ENCODE results near the gene CDC73.
"Not testable (repeated sequence)": the region's sequence is repeated elsewhere in the genome, so short reads cannot be mapped to it uniquely, and the experiment has no call there.

CDC73 gene

DNA sequence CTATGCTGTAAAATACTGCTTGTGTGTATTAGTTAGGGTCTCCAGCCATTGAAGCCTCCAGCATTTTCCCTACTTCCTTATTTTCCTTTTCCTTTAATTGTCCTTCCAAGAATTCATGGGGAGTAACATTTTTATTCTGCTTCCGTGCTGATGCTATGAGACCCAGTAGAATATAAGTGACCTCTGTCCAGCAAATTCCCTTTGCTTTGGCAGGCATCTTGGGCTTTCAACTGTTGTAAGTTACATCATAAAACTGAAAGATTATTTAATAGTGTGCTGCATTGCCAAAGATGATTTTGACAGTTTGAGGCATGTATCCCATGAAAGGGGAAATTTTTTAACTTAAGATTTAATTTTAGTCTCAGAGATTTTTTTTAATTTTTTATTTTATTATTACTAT lies 112.7 kb downstream of the CDC73 start:
- DNase-seq (ENCODE audit: low spot score): no peak

GRCh38 chr1:193237381-193237978 lies 115.6 kb downstream of the CDC73 start:
- DNase-seq (ENCODE audit: low spot score): no peak

DNA sequence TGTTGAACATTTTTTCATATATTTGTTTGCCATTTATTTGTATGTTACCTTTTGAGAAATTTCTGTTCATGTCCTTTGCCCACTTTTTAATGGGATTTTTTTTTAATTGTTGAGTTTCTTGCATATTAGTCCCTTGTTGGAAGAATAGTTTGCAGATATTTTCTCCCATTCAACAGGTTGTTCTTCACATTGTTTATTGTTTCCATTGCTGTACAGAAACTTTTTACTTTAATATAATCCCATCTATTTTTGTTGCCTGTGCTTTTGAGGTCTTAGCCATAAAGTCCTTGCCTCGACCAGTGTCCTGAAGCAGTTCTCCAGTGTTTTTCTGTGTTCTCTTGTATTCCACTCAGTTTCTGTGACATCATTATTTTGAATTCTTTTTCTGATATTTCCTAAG lies 118.8 kb downstream of the CDC73 start:
- DNase-seq (ENCODE audit: low spot score): no peak

GRCh38 chr1:193241132-193241827 lies 119.4 kb downstream of the CDC73 start:
- DNase-seq (ENCODE audit: low spot score): no peak

GRCh38 chr1:193242000-193242399 lies 120.2 kb downstream of the CDC73 start:
- no peak for DNase-seq (ENCODE audit: low spot score)

GRCh38 chr1:193249187-193249586 lies 127.4 kb downstream of the CDC73 start:
- DNase-seq (ENCODE audit: low spot score): no peak

GRCh38 chr1:193251950-193252349 lies 130.1 kb downstream of the CDC73 start:
- DNase-seq (ENCODE audit: low spot score): no peak

DNA sequence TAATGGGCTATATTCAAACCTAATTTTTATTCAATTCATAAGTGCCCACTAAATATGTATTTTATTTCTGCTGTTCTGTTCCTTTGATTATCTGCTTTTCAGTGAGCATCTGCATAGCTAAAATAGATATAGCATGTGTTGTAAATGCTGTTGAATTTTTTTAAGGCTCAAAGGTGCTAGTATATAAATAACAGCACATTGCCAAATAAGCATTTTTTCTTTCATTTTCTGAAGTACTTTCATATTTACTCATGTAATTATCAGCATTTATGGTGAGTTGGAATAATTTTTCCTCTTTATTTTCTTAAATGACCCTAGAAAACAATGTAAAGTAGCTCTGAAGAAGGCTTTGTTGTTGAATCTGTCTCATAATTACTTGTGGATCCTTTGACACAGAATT lies 134.2 kb downstream of the CDC73 start:
- no peak for DNase-seq (ENCODE audit: low spot score)

DNA sequence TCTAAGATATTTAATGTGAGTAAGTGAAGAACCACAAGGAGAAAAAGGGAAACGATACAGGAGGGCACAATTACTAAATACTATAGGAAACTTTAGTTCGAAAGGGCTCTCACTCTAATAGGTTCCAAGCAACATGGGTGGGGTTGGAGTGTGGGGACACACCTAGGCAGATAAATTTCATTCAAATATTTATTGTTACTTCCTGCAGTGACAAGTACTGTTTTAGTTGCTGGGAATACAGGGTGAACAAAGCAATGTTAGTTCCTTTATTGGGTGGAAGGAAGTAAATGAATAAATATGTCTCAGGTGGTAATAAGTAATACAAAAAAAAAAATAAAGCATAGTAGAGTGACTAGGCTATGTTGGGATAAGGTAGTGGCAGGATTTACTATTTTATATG lies 137.8 kb downstream of the CDC73 start:
- no peak for DNase-seq (ENCODE audit: low spot score)

DNA sequence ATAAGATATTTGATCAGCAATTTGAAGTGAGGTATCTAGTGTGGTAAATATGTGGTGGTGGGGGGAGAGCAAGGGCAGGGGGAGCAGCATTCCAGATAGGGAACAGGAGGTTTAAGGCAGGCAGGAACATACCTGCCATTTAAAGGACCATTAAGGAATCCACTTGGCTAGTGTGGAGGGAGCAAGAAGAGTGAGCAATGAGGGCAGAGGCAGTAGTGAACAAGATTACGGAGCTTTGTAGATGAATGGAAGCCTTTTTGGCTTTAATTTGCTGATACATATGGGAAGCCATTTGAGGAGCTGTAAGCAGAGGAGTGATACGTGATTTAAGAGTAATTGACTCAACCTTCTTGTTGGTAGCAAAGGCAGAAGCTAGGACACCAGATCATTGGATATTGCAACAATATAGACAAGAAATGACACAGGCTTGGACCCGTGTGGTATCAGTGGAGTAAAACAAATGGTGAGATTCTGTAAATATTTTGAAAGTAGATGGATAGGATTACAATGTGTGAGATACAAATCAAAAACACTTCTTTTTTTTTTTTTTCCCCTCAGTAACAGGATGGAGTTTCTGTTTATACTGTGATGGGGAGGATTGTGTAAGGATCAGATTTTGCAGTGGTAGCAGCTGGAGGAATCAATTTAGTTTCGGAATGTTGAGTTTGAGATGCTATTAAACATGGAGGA lies 138.4 kb downstream of the CDC73 start:
- DNase-seq (ENCODE audit: low spot score): no peak

- DNase-seq (ENCODE audit: low spot score): no peak
These were observed 139.1 kb downstream of the CDC73 start for GRCh38 chr1:193260896-193261295.

DNA sequence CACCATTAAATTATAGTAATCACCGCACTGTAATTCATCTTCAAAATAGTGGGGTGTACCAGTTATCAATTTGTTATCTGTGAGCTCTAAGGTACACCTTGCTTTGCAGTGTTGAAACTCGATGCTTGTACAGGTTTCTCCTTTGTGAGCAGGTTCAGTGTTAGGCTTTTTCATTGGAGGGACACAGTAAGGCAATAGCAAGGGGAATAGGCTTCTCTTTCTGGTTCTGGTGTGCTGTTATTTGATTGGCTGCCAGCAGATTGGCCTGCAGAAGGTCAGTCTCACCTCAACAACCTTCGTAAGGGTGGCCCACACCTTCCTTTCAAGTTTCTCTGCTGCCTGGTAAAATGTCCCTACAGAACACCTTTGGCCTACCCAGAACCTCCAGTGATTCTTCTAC lies 140.8 kb downstream of the CDC73 start:
- DNase-seq (ENCODE audit: low spot score): no peak

DNA sequence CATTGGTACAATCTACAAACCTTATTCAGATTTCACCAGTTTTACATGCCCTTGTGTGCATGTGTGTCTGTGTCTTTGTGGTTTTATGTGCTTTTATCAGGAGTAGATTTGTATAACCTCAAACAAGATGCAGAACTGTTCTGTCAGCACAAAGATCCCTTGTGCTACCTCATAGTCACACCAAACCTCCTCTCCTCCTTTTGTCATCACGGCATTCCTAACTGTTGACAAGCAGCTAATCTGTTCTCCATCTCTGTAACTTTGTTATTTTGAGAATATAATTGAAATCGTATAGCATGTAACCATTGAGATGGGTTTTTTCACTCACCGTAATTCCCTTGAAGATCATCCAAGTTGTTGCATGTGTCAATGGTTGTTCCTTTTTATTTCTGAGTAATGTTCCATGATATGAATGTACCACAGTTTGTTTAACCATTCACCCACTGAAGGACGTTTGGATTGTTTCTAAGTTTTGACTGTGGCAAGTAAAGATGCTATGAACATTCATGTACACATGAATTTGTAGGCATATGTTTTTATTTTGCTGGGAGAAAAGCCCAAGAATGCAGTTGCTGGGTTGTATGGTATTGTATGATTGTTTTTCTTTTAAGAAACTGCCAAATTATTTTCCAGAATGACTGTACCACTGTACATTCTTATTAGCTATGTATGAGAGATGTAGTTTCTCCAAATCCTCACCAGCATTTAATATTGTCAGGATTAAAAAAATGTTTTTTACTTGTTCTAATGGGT lies 142.7 kb downstream of the CDC73 start:
- DNase-seq (ENCODE audit: low spot score): no peak

DNA sequence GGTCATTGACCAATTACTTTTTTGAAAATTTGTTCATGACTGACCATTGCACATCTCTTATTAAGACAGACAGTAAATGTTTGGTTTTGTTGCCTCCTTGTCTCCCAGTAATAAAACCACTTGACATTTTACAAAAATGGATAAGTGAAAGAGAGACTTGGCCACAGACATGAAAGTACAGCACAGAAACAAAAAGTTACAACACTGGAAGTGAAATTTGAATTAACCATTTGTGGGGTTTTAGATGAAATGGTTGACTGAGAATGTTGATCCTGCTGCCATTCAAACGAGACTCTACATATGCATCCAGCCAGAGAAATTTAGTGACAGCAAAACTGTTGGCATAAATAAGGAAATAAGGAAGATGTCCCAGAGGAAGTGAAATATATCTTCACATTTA lies 143.9 kb downstream of the CDC73 start:
- DNase-seq (ENCODE audit: low spot score): no peak

- DNase-seq (ENCODE audit: low spot score): not testable (repeated sequence)
These were observed 145.0 kb downstream of the CDC73 start for GRCh38 chr1:193266794-193267193.

DNA sequence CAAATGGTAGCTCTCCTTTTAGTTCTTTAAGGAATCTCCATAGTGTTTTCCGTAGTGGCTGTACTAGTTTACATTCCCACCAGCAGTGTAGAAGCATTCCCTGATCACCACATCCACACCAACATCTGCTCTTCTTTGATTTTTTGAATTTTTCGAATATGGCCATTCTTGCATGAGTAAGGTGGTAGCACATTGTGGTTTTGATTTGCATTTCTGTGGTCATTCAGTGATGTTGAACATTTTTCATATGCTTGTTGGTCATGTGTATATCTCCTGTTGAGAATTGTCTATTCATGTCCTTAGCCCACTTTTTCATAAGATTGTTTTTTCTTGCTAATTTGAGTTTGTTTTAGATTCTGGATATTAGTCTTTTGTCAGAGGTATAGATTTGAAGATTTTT lies 149.2 kb downstream of the CDC73 start:
- DNase-seq (ENCODE audit: low spot score): no peak

- DNase-seq (ENCODE audit: low spot score): no peak
These were observed 153.9 kb downstream of the CDC73 start for GRCh38 chr1:193275773-193276172.

DNA sequence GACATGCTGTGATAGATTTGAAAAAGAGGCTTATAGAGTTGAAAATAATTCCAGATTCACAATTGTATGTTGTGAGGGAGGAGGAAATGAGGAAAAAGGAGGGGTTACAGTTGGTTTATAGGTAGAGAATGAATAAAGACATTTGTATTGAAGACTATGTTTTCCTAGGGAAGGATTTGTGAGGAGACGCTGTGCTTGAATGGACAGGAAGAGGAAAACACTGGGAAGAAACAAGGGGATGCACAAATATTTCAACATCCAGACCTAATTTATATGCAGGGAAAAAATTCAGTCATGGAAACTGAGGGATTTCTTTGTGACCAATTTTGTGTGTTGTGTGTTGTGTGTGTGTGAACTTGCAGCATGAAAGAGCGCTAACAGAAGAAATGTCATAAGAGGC lies 157.1 kb downstream of the CDC73 start:
- DNase-seq (ENCODE audit: low spot score): no peak

DNA sequence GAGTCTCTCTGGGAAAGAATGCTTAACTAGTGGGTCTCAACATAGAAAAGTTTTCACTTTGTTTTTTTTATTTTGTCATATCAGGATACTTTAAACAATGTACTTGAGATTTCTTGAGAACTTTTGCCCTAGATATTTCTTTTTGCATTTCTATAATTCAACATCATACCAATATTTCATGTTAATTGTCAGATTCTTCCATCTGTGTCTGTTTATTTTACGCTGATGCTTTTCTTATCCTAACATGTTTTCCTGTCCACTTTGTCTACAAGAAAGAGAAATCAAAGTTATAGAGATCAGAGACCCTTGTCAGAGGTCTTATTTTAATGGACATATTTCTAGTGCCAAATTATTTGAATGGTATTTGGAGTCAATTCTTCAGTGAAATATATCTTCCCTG lies 160.1 kb downstream of the CDC73 start:
- DNase-seq (ENCODE audit: low spot score): no peak

GRCh38 chr1:193283016-193283415 lies 161.2 kb downstream of the CDC73 start:
- no peak for DNase-seq (ENCODE audit: low spot score)

DNA sequence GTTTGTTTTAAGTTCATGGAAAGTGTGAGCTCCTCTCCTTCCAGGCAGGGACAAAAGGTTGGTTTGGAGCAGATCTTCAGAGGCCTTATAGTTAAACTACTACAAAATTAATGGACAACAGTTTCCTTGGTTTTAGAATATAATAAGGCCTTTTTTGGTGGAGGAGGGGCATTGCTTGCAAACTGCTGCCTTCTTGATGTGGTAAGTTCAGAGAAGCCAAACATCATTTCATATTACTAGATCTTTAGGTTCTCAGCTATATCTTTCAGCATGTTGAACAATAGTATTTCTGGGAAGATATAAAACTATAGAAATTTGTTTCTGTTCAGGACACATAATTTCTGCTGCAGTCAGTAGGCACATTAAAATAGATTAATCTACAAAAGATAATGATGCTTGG lies 162.4 kb downstream of the CDC73 start:
- no peak for DNase-seq (ENCODE audit: low spot score)

DNA sequence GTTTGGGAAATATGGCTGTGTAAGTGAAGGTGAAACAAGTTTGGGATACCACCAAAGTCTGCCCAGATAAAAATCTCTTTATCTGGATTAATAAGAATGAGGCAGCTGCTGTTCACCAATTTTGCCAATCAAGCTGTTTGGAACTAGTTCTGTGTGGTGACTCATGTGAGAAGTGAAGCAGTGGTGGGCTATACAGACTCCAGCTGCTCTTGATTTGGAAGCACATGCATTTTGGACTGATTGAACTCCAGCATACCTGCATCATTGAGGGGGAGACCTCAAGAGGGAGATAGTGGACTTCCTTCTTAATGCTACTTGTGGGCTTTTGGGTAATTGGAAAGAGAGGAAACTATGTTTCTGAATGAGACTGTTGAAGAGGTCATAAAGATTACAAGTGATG lies 163.8 kb downstream of the CDC73 start:
- DNase-seq (ENCODE audit: low spot score): no peak

- DNase-seq (ENCODE audit: low spot score): not testable (repeated sequence)
These were observed 166.8 kb downstream of the CDC73 start for GRCh38 chr1:193288548-193289080.

All from germinal center (tissue), 1 donor.